Measurements from ENCODE around the gene ADAMTS13. TPM values are rescaled to one million over a fixed set of nuclear protein-coding genes. Genes with fewer than 3 reads are reported as not detected.

ADAMTS13 gene
- total RNA-seq, 4 donors from 2014 or later = 1.0 to 2.2 (median 1.4) TPM

DNA sequence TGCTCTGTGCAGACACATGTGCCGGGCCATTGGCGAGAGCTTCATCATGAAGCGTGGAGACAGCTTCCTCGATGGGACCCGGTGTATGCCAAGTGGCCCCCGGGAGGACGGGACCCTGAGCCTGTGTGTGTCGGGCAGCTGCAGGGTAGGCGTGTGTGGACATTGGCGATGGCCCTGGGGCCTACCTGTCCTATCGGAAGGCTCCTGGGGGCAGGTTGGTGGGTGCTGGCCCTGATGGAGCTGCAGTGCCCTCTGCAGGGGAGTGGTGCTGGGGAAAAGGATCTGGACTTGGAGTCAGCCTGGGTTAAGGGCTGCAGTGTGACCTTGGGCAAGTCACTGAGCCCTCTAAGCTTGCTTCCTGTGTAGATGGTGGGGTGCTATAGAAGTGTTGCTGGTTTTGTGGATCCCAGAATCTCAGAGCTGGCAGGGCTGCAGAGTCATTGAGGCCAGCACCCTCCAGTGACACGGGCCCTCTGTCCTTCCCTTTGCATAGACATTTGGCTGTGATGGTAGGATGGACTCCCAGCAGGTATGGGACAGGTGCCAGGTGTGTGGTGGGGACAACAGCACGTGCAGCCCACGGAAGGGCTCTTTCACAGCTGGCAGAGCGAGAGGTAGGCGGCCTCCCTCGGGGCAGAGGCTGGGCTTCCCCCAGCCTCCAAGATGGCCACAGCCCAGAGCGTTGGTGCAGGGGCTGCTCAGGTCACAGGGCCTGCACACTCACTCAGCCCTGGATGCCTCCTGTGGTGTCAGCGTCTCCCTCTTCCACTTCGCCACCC, 15.8 kb downstream of the ADAMTS13 start:
- no peaks in the 10 kb centered on the region for H3K36me3 ChIP-seq
- ATAC-seq (no peak), DNase-seq (no peak)
- no peak for TF ChIP-seq POLR2A (IDR thresholded peaks at IDR 0.05)
- TF ChIP-seq, protein P1, sequence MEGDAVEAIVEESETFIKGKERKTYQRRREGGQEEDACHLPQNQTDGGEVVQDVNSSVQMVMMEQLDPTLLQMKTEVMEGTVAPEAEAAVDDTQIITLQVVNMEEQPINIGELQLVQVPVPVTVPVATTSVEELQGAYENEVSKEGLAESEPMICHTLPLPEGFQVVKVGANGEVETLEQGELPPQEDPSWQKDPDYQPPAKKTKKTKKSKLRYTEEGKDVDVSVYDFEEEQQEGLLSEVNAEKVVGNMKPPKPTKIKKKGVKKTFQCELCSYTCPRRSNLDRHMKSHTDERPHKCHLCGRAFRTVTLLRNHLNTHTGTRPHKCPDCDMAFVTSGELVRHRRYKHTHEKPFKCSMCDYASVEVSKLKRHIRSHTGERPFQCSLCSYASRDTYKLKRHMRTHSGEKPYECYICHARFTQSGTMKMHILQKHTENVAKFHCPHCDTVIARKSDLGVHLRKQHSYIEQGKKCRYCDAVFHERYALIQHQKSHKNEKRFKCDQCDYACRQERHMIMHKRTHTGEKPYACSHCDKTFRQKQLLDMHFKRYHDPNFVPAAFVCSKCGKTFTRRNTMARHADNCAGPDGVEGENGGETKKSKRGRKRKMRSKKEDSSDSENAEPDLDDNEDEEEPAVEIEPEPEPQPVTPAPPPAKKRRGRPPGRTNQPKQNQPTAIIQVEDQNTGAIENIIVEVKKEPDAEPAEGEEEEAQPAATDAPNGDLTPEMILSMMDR (IDR thresholded peaks at IDR 0.05 in 4 of 5, conservative IDR thresholded peaks at IDR 0.05 in 1 of 5) = no peak
- H3K27me3 ChIP-seq = no peaks in the 10 kb centered on the region
- H3K9me3 ChIP-seq = no peaks in the 10 kb centered on the region
- H3K4me3 ChIP-seq = no peak overlapping the region
- intact Hi-C loops (cut with DNase I; ENCODE audit: low total_unique reads) (no loop called here), in situ Hi-C loops (cut with MboI; ENCODE audit: low sequenced_read_pairs in 4 of 4) (no loop called here)
- H3K27ac ChIP-seq = no peak overlapping the region
- H3K4me1 ChIP-seq = no peaks in the 10 kb centered on the region

DNA sequence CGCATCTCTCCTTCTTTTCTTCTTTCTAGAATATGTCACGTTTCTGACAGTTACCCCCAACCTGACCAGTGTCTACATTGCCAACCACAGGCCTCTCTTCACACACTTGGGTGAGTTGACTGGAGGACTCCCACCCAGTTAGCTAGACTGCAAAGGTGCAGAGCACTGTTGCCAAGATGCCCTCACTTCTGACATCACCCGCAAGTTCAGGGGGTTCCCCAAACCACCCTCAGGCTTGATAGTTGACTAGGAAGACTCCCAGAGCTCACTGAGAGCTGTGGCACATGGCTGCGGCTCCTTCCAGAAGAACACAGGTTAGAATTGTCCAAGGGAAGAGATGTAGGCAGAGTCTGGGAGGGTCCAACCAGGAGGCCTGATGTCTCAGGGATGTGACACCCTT, 17.2 kb downstream of the ADAMTS13 start:
- no peaks in the 10 kb centered on the region for H3K9me3 ChIP-seq
- intact Hi-C loops (cut with DNase I; ENCODE audit: low total_unique reads) (no loop called here), in situ Hi-C loops (cut with MboI; ENCODE audit: low sequenced_read_pairs in 4 of 4) (no loop called here)
- H3K36me3 ChIP-seq = no peaks in the 10 kb centered on the region
- ATAC-seq (no peak), DNase-seq (no peak)
- no peak overlapping the region for H3K27ac ChIP-seq
- no peaks in the 10 kb centered on the region for H3K27me3 ChIP-seq
- H3K4me1 ChIP-seq = no peaks in the 10 kb centered on the region
- no peak overlapping the region for H3K4me3 ChIP-seq
- no peak for TF ChIP-seq POLR2A (IDR thresholded peaks at IDR 0.05)
- TF ChIP-seq, protein P1 (IDR thresholded peaks at IDR 0.05 in 4 of 5, conservative IDR thresholded peaks at IDR 0.05 in 1 of 5) = no peak

DNA sequence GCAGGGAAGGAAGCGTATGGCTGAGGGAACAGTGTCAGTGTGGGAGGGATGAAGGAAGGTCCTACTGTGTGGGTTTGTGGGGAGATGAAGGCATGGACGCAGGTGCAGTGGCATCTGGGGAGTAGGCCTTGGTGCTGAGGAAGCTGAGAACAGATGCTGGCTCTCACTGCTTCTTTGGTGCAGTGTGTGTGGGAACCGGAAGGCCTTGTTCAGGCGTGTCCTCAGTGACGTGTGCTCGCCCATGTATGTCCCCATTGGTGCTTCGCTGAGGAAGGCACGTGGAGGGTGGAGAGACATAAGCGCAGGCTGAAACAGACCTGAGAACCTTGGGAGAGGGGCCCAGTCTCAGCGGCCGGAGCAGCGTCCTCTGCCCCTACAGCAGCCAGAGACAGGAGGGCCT, 18.7 kb downstream of the ADAMTS13 start:
- TF ChIP-seq POLR2A (IDR thresholded peaks at IDR 0.05) = no peak
- TF ChIP-seq, protein P1 (IDR thresholded peaks at IDR 0.05 in 4 of 5, conservative IDR thresholded peaks at IDR 0.05 in 1 of 5) = no peak
- Histone ChIP-seq H3K27ac (no peak overlapping the region), H3K36me3 (no peaks in the 10 kb centered on the region), H3K9me3 (no peaks in the 10 kb centered on the region), H3K4me3 (no peak overlapping the region), H3K27me3 (no peaks in the 10 kb centered on the region), H3K4me1 (no peaks in the 10 kb centered on the region)
- in situ Hi-C loops (cut with MboI; ENCODE audit: low sequenced_read_pairs in 4 of 4) (no loop called here), intact Hi-C loops (cut with DNase I; ENCODE audit: low total_unique reads) (no loop called here)
- ATAC-seq = no peak
- no peak for DNase-seq

DNA sequence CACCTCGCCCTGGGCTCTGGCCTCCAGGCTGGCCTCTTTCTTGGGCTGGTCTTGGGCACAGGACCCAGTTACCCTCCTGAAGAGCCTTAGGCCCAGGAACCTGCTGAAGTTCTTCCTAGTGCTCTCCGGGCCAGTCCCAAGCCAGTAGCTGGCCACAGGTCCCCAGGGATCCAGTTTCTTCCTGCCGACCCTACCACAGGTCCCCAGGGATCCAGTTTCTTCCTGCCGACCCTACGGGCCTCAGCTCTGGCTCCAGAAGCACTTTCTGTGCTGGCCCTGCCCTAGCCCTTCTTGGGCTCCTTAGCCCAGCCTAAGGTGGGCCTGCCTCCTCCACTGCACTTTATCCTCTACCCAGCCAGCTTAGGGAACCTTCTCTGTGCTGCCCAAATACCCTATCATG, 19.4 kb downstream of the ADAMTS13 start:
- ATAC-seq (no peak), DNase-seq (no peak)
- no peaks in the 10 kb centered on the region for H3K36me3 ChIP-seq
- H3K27me3 ChIP-seq = no peaks in the 10 kb centered on the region
- intact Hi-C loops (cut with DNase I; ENCODE audit: low total_unique reads) = no loop called here
- no peaks in the 10 kb centered on the region for H3K4me1 ChIP-seq
- TF ChIP-seq, protein P1 (IDR thresholded peaks at IDR 0.05 in 4 of 5, conservative IDR thresholded peaks at IDR 0.05 in 1 of 5) = no peak
- no peak for TF ChIP-seq POLR2A (IDR thresholded peaks at IDR 0.05)
- H3K9me3 ChIP-seq = no peaks in the 10 kb centered on the region
- no peak overlapping the region for H3K27ac ChIP-seq
- H3K4me3 ChIP-seq = no peak overlapping the region
- in situ Hi-C loops (cut with MboI; ENCODE audit: low sequenced_read_pairs in 4 of 4) = no loop called here

DNA sequence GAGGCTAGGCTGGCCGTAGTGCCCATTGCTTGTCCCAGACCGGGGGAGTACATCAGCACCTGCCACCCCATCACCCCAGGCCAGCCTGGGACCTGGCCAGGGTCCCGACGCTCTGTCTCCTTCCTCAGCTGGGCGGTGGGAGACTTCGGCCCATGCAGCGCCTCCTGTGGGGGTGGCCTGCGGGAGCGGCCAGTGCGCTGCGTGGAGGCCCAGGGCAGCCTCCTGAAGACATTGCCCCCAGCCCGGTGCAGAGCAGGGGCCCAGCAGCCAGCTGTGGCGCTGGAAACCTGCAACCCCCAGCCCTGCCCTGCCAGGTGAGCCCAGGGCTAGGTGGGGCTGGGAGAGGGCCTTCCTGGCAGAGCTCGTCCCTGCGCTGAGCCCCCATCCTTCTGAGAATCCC, 21.1 kb downstream of the ADAMTS13 start:
- in situ Hi-C loops (cut with MboI; ENCODE audit: low sequenced_read_pairs in 4 of 4) (no loop called here), intact Hi-C loops (cut with DNase I; ENCODE audit: low total_unique reads) (no loop called here)
- no peaks in the 10 kb centered on the region for H3K4me1 ChIP-seq
- H3K27me3 ChIP-seq = no peaks in the 10 kb centered on the region
- no peaks in the 10 kb centered on the region for H3K36me3 ChIP-seq
- DNase-seq = no peak
- H3K4me3 ChIP-seq = no peak overlapping the region
- TF ChIP-seq, protein P1 (IDR thresholded peaks at IDR 0.05 in 4 of 5, conservative IDR thresholded peaks at IDR 0.05 in 1 of 5) = no peak
- TF ChIP-seq POLR2A (IDR thresholded peaks at IDR 0.05) = no peak
- H3K9me3 ChIP-seq = no peaks in the 10 kb centered on the region
- no peak overlapping the region for H3K27ac ChIP-seq
- ATAC-seq = no peak
